ENCODE measurements around the gene ARL5C.
"Not testable (repeated sequence)": the region's sequence is repeated elsewhere in the genome, so short reads cannot be mapped to it uniquely, and the experiment has no call there.

ARL5C gene

DNA sequence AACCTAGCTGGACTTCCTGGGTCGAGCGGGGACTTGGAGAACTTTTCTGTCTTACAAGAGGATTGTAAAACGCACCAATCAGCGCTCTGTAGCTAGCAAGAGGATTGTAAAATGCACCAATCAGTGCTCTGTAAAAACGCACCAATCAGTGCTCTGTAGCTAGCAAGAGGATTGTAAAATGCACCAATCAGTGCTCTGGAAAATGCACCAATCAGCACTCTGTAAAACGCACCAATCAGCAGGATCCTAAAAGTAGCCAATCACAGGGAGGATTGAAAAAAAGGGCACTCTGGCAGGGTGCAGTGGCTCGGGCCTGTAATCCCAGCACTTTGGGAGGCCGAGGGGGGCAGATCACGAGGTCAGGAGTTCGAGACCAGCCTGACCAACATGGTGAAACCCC is 2.5 kb upstream of the ARL5C start:
- in situ Hi-C loops (cut with MboI; ENCODE audit: low sequenced_read_pairs), result not testable (repeated sequence)

DNA sequence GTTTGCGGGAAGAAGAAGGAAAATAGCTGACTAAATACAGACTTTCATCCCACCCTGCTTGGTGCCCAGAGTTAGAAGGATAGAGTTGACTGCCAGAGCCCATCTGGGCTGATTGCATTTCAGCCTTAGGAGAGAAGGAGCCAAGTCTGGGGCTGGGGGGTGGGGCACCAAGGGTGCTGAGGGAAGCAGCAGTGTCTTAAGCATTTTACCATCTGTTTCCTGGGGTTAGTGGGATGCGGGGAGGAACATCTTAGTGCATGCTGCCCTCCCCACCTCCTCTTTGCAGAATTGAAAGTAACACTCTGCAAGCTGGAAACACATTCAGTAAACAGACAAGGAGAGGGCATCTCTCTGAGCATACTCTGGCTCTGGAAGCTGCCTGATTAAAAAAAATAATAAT is 1.5 kb upstream of the ARL5C start:
- in situ Hi-C loops (cut with MboI; ENCODE audit: low sequenced_read_pairs), result no loop called here

DNA sequence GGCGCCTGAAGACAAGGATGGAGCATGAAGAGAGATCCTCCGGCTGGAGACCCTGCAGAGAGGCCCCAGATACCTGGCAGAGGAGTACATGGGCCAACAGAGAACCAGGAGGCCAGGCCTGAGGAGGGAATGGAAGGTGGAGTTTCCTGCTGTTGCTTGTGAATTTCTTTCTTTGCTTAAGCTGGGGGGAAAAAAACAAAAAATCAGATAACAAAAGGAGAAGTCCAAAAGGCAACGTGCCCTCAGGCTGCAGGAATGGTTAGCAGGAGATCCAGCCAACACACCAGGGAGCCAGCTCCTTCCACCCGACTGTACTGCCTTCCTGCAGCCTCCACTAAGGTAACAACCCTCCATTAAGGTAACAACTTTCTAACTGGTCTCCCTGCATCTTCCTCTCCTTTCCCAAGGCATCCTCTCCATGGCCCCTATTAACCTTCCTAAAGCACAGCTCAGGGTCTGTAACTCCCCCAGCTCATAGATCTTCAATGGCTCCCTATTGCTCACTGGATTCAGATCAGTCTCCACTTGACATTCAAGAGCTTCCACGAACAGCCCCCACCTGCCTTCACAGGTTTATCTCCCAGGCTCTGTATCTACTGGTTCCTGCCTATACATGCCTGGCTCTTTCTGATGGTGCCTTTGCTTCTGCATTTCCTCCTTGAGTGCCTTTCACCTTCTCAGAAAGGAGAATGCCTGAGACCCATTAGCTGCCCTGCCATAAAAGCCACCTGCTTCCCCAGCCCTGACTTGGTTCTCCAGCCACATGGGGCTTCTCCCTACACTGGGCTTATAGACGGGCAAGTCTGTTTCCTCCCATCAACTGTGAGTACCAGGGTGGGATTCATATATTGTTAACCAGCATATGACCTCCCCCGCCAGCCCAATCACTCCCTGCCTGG is 725 bp upstream of the ARL5C start:
- in situ Hi-C loops (cut with MboI; ENCODE audit: low sequenced_read_pairs), result no loop called here

DNA sequence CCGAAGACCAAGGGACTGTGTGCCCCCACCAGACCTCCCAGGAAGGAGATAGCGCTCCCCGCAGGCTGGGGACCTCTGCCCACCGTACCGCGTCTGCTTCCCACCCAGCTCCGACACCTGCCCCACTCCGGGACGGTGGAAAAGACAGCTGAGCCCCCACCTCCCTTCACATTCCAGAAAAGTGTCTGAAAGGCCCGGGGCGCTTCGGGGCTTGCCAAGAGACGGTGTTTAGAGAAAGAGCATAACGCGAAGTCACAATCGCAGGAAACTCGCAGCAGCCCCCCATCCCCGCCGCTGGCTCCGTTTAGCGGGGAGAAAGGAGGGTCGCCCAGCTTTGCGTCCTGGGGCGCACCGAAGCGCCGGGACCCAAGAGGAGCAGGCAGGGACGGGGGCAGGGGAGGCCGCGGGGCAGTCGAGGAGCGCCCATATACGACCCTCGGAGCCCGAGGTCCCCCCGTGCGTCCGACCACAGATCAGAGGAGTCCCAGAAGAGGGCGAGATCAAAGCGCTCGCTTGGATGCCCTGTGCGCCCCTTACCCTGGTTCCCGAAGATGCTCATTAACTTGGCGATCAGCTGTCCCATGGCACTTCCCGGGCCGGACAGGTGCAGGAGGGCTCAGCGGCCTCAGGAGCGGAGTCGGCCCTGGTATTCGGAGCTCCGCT is 652 bp downstream of the ARL5C start:
- in situ Hi-C loops (cut with MboI; ENCODE audit: low sequenced_read_pairs), result no loop called here

DNA sequence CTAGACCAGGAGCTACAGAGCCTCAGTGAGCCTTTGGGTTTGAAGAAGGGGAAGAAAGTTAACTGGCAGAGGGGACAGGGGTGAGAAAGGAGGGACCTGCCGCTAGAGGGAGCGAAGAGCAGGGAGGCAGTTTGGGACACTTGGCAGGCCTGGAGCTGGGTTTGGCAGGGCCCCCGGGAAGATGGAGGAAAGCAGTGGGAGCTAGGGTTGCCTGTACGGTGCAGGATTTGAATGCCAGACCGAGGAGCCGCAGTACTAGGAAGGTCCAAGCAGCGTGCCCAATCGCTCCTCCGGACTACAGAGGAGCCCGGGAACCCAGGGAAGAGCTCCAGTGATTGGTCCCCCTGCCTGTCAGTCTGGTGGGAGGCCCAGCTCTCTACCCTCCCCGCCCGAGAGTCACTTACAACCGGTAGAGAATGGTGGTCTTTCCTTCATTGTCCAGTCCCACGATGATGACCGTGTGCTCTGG is 1.3 kb downstream of the ARL5C start:
- in situ Hi-C loops (cut with MboI; ENCODE audit: low sequenced_read_pairs), result no loop called here

DNA sequence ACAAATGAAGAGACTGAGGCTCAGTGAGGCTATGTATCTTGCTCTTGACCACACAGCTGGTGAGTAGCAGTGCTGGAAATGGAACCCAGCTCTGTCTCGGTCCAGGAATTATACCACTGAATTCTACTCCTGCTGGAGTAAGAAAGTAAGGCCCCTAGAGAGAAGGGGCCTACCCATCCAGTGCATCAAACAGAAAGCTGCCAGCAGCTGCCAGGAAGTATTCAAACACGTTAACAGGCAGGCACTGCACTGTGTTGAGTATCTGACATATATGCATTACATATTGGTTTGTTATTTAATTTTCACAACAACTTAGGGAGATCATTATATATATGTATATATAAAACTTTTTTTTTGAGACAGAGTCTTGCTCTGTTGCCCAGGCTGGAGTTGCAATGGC is 4.0 kb downstream of the ARL5C start:
- in situ Hi-C loops (cut with MboI; ENCODE audit: low sequenced_read_pairs), result no loop called here

DNA sequence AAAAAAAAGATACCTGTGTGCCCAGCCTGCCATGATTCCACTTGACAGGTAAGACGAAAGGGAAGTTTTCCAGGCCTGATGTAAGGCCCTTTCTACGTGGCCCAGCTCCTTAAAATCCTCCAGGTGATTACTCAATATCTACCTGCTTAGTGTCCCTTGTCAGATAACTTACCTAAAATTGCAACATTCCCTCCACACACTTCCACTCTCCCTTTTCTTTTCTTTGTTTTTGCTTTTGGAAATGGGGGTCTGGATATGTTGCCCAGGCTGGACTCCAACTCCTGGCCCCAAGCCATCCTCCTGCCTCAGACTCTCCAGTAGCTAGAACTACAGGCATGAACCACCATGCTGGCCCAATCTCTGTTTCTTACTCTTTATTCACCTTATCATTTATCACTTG is 7.3 kb downstream of the ARL5C start:
- in situ Hi-C loops (cut with MboI; ENCODE audit: low sequenced_read_pairs), result loop anchor here (10.0 kb wide), 1 partner anchor 174 kb away; no protein-coding TSS in a partner anchor

DNA sequence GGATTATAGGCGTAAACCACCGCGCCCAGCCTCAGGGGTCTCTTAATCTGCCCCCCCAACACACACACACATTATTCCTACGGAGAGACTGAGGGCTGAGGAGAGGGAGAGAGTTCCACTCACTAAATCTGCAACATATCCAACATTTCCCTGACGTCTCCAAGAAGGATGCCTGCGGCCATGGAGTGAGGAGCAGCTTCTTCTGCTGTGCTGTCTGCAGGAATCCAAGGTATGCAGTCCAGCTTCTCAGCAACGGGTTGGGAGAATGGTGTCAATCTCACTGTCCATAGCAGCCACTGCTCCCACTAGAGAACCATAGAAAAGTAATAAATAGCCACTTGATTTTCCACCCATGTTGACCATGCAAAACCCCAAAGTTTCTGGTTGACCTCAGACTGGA is 9.5 kb downstream of the ARL5C start:
- in situ Hi-C loops (cut with MboI; ENCODE audit: low sequenced_read_pairs), result loop anchor here (10.0 kb wide), 1 partner anchor 172 kb away; no protein-coding TSS in a partner anchor

DNA sequence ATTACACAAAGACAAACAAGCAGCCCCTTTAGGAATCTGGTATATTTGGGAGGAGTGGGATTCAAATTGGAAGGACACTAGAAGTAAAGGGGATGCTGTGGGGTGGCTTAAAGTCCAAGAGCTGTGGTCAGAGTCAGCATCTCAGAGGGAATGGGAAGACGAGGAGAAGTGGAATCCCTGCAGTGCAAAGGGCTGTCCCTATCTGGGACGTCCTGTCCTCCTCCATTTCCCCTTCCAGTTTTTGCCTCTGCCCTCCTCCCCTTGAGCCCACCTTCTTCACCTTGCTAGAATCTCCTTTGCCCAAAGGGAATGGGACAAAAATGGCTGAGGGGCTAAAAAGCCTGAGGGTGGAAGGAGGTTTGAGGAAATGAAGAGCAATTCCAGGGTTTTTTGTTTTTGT is 10.3 kb downstream of the ARL5C start:
- in situ Hi-C loops (cut with MboI; ENCODE audit: low sequenced_read_pairs), result loop anchor here (10.0 kb wide), 1 partner anchor 171 kb away; no protein-coding TSS in a partner anchor

DNA sequence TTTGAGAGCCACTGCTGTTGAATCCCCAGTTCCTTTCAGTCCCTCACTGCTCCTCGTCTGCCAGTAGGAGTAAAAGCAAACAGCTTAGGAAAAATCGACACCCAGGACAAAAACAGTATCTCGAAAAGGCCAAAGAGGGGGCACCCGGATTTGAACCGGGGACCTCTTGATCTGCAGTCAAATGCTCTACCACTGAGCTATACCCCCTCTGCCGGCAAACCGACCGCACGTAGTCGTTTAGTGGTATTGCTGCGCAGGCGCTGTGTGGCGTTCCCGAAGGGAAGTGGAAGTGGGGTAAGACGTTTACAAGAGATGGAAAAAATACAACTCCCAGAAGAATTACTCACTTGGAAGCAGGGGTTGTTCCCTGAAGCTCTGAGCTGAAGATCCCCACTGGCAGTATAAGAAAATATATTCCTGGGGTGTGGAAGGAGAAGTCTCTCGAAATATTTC is 12.3 kb downstream of the ARL5C start:
- in situ Hi-C loops (cut with MboI; ENCODE audit: low sequenced_read_pairs), result loop anchor here (10.0 kb wide), 1 partner anchor 169 kb away; no protein-coding TSS in a partner anchor

DNA sequence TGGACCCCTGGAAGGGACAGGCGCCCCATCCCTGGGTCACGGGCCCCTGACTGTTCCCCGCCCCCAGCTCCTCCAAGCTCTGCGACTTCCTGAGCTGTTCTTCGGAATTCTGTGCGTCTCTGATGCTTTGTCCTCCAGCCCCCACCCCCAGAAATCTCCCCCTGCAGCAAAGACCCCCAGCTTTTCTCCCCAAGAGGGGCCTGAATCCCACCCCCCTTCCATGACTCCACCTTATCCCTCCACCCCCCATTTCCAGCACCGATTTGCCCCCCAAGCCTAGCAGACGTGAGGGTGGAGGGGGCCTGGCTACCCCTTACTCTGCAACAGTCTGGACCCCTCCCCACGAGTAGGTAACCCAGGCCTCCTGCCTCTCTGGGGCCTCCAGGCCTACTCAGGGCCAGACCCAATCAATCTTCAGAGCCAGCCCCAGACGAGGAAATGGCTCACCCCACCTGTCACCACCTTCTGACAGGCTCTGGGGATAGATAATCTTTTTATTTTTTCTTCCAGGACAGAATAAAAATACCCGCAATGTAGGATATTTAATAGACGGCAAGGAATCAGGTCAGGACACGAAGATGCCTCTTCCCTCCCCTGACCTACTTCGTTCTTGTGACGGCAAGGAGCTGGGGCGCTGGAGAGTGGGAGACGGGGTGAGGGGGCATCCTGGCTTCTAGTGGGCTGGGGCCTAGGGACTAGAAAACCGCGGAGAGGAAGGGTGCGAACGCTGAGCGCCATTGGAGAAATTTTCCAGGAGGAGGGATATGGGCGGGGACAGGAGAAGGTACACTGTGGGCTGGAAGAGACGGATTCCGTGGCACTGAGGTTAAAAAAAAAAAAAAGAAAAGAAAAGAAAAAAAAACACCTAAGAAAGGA is 13.8 kb downstream of the ARL5C start:
- in situ Hi-C loops (cut with MboI; ENCODE audit: low sequenced_read_pairs), result loop anchor here (10.0 kb wide), 1 partner anchor 167 kb away; no protein-coding TSS in a partner anchor

DNA sequence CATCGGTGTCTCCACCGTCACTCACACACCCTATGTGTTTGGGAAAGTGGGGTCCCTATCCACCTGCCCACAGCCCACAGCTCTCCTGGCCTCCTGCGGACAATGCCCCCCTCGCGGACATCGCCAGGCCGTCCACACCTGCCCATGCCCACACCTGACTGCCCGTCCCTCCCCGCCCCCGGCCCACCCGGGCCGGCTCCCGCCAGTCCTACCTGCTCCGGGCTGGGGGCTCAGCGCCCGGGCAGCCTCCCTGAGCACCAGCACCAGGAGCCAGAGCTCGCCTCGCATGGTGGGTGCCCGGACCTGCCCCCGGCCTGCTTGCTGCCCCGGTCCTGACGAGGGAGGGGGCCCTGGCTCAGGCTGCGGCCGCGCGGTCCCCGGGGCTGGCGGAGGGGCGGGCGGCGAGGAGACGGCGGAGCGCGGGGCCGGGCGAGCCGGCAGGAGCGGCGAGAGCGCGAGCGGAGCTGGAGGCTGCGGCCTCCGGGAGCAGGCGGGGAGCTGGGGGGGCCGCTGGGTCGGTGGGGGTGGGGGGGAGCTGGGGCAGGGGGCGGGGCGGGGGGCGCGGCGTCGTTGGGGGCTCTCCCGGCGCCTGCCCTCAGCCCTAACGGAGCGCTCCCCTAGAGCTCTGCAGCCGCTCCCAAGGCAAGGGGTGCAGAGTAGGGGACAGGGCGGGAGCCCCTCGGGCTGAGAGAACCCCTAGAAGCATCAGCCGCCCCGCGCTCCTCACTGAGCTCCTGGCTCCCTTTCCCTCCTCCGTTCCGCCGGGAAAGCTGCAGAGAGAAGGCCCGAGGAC is 14.6 kb downstream of the ARL5C start, which contains the start of gene PLXDC1:
Gene PLXDC1 (minus strand): TSS at position 488 of the 793 bp plus-strand sequence. CDS start 200 bp downstream, at position 288.
- in situ Hi-C loops (cut with MboI; ENCODE audit: low sequenced_read_pairs), result loop anchor here (10.0 kb wide), 1 partner anchor 167 kb away; no protein-coding TSS in a partner anchor

DNA sequence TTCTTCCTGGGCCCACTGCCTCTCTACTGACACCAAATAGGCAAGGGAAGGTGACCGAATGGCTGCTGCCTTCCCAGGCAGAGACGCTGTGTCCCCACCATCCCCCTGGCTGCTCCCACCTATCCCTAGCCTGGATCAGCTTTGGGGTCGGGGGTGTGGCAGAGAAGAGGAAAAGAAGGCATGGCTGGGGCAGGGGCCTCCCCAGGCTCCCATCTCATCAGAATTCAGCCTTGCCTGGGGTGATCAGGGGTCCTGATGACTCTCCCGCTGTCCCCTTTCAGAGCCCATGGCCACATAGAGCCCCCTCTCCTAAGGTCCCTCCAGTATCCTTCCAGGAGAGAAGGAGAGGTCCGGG is 15.2 kb downstream of the ARL5C start:
- in situ Hi-C loops (cut with MboI; ENCODE audit: low sequenced_read_pairs), result loop anchor here (10.0 kb wide), 1 partner anchor 166 kb away; no protein-coding TSS in a partner anchor

DNA sequence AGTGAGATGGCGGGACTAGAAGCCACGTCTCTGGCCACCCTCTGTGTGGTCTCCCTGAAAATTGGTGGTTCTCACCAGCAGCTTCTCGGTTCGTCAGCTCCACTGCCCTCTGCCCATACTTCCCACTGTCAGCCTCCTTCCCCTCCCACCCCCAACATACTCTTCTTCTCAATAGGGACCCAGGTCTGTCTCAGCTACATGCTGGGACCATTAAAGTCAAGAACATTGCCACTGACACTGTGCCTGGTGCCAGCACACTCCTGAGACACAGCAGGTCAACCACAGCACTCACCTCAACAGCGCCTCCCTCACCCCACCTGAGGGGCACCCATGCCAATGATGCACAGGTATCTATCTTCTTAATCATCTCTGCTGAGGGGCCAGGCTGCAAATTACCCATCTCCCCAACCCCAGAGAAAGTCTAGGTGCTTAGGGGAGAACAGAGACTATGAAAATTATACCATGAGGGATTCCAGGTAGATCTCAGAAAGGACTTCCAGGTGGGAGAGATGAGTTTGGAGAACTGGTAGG is 15.8 kb downstream of the ARL5C start:
- in situ Hi-C loops (cut with MboI; ENCODE audit: low sequenced_read_pairs), result loop anchor here (10.0 kb wide), 1 partner anchor 165 kb away; no protein-coding TSS in a partner anchor

DNA sequence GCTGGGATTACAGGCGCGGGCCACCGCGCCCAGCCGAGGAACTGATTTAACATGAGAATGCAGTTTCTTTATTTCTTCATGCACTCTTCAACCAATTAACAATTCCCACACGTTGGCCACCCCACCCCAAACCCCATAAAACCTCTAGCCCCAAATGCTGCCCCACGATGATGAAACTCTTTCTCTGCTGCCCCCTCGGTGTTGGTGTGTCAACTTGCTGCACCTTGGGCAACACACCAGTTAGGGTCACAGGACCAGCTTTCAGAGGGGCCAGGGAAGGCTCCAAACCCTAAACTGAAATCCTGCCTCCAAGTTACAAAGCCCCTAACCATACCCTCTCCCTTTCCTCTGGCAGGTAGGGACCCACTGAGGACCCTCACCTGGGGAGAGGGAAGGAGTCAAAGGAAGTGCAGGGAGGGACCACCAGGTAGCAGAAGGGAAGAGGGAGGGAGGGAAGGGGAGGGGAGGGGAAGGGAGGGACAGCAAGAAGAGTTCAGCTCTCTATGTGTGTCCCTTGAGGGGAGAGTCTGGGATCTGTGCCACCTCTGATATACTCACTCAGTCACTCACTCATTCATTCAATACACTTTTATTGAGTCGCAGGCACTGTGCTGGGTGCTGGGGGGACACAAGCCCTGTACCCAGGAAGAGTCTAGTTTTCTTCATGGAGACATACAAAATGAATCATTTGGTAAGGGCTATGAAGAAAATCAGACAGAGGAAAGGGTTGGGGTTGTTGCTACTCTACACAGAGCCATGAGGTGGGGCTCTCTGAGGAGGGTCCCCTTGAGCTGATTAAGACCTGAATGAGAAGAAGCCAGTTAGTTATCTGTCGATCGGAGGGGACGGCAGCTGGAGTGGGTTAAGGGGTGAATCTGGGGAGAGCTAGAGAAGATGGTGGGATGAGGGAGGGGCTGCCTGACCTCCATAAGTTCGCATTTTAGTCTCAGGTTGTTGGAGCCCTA is 18.5 kb downstream of the ARL5C start:
- in situ Hi-C loops (cut with MboI; ENCODE audit: low sequenced_read_pairs), result no loop called here

DNA sequence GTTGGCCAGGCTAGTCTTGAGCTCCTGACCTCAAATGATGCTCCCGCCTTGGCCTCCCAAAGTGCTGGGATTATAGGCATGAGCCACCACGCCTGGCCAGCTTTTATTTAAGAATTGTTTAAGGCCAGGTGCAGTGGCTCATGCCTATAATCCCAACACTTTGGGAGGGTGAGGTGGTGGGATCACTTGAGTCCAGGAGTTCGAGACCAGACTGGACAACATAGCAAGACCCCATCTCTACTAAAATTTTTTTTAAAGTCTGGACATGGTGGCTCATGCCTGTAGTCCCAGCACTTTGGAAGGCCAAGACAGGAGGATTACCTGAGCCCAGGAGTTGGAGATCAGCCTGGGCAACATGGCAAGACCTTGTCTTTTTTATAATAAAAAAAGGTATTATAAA is 19.7 kb downstream of the ARL5C start:
- in situ Hi-C loops (cut with MboI; ENCODE audit: low sequenced_read_pairs), result no loop called here

DNA sequence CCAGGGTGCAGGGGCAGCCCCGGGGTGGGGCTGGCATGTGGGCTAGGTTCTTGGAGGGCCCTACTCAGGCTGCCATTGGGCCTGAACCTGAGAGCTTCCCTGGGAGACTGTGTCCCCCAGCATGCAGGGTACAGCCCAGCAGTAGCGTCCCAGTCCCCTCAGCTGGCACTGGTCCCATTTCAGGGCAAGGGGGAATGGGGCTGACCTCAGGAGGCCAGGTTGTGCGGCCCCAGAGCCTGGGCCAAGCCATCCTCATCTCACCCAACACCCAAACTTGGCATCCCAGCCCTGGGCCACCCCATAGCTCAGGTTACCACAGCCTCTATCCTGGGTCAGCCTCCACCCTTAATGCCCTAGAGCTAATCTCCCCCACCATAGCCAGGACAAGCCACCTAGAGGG is 20.8 kb downstream of the ARL5C start:
- in situ Hi-C loops (cut with MboI; ENCODE audit: low sequenced_read_pairs), result no loop called here

DNA sequence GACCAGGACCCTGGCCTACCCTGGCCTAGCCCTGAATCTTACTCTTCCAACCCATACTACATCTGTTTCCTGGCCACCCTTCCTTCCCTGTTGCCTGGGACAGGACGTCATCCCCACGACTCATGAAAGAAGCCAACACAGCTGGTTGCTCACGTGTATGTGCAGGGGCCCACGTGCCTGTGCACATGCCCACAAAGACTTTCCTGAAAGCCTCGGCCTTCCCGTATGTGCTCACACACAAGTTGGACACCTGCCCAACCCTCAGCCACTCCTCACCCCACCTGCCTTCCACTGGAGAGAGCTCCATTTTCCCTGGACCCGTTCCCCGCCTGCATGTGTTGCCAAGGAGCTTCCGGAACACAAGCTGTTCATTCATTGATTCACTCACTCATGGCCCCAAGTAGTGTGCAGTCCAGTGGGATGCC is 21.5 kb downstream of the ARL5C start:
- in situ Hi-C loops (cut with MboI; ENCODE audit: low sequenced_read_pairs), result no loop called here
